ENCODE data around the gene WAPL.

Gene WAPL

DNA sequence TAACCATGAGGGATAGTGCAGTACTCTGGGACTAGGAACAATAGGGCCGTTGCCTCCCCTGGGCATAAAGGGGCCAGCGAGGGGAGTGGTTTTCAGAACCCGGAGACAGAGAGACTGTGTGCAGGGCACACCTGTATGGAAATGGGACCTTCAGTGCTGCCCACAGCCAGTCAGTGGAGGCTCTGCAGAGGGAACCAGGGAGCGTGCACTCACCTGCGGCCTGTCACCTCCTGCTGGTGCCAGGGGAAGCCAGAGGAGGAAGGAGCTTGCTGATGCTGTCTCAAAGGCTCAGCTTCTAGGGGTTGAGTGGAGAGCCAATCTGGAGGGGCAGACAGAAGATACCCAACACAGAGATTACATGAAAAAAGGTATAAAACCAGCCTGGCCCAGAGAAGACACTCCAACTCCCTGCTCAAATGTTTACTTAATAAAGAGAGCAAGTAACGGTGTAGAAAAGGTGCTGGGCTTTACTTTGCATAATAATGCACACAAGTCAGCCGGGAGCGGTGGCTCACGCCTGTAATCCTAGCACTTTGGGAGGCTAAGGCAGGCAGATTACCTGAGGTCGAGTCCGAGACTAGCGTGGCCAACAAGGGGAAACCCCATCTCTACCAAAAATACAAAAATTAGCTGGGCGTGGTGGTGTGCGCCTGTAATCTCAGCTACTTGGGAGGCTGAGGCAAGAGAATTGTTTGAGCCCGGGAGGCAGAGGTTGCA, 35.5 kb upstream of the WAPL start:
- Histone ChIP-seq H3F3A (ENCODE audit: control insufficient read depth, insufficient read depth) (no peaks in the 10 kb centered on the region), H3K27ac (ENCODE audit: low read depth, low read length) (no peak overlapping the region), H4K20me1 (ENCODE audit: control insufficient read depth, insufficient read depth, low read depth, low read length) (no peaks in the 10 kb centered on the region), H3K9me3 (ENCODE audit: control insufficient read depth, insufficient read depth, low read length) (no peaks in the 10 kb centered on the region), H3K79me2 (ENCODE audit: control insufficient read depth, low read length) (no peaks in the 10 kb centered on the region), H3K27me3 (ENCODE audit: control insufficient read depth, low read length) (no peaks in the 10 kb centered on the region), H3K4me2 (ENCODE audit: low read length) (no peak overlapping the region), H3K4me1 (ENCODE audit: control insufficient read depth, low read length) (no peaks in the 10 kb centered on the region), H3K4me3 (ENCODE audit: low read length) (no peak overlapping the region), H3K9me2 (replicated peaks; ENCODE audit: control insufficient read depth, low read length) (no peaks in the 10 kb centered on the region), H3K36me3 (ENCODE audit: control insufficient read depth, low read length) (no peaks in the 10 kb centered on the region)
- TF ChIP-seq, protein P1, sequence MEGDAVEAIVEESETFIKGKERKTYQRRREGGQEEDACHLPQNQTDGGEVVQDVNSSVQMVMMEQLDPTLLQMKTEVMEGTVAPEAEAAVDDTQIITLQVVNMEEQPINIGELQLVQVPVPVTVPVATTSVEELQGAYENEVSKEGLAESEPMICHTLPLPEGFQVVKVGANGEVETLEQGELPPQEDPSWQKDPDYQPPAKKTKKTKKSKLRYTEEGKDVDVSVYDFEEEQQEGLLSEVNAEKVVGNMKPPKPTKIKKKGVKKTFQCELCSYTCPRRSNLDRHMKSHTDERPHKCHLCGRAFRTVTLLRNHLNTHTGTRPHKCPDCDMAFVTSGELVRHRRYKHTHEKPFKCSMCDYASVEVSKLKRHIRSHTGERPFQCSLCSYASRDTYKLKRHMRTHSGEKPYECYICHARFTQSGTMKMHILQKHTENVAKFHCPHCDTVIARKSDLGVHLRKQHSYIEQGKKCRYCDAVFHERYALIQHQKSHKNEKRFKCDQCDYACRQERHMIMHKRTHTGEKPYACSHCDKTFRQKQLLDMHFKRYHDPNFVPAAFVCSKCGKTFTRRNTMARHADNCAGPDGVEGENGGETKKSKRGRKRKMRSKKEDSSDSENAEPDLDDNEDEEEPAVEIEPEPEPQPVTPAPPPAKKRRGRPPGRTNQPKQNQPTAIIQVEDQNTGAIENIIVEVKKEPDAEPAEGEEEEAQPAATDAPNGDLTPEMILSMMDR (IDR thresholded peaks at IDR 0.05; ENCODE audit: low read depth, low read length, poor library complexity, severe bottlenecking), result no peak
- TF ChIP-seq EZH2phosphoT487 (IDR thresholded peaks at IDR 0.05; ENCODE audit: borderline replicate concordance, low read length), result no peak

DNA sequence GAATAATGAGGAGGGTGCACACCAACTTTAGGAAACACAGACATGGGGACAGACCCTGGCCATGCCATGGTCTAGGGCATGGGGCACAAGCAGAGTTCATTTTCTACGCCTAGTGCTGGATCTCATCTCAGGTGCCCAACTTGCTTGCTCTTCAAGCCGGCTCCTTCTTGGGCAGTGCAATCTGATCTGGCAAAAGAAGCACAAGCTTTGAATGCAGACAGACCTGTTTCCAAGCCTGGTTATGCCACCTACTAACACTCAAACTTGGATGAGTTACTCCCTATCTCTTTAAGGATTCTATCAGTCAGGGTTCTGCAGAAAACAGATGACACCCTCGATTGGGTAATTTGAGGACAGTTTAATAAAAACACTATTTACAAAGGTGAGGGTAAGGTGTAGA, 34.9 kb upstream of the WAPL start:
- Histone ChIP-seq H4K20me1 (ENCODE audit: control insufficient read depth, insufficient read depth, low read depth, low read length) (no peaks in the 10 kb centered on the region), H3F3A (ENCODE audit: control insufficient read depth, insufficient read depth) (no peaks in the 10 kb centered on the region), H3K79me2 (ENCODE audit: control insufficient read depth, low read length) (no peaks in the 10 kb centered on the region), H3K27me3 (ENCODE audit: control insufficient read depth, low read length) (no peaks in the 10 kb centered on the region), H3K4me3 (ENCODE audit: low read length) (no peak overlapping the region), H3K9me3 (ENCODE audit: control insufficient read depth, insufficient read depth, low read length) (no peaks in the 10 kb centered on the region), H3K4me1 (ENCODE audit: control insufficient read depth, low read length) (no peaks in the 10 kb centered on the region), H3K4me2 (ENCODE audit: low read length) (no peak overlapping the region), H3K9me2 (replicated peaks; ENCODE audit: control insufficient read depth, low read length) (no peaks in the 10 kb centered on the region), H3K36me3 (ENCODE audit: control insufficient read depth, low read length) (no peaks in the 10 kb centered on the region), H3K27ac (ENCODE audit: low read depth, low read length) (no peak overlapping the region)
- TF ChIP-seq EZH2phosphoT487 (IDR thresholded peaks at IDR 0.05; ENCODE audit: borderline replicate concordance, low read length), result no peak
- TF ChIP-seq, protein P1 (IDR thresholded peaks at IDR 0.05; ENCODE audit: low read depth, low read length, poor library complexity, severe bottlenecking), result no peak

GRCh38 chr10:86553639-86554038, 32.0 kb upstream of the WAPL start:
- no peak for TF ChIP-seq EZH2phosphoT487 (IDR thresholded peaks at IDR 0.05; ENCODE audit: borderline replicate concordance, low read length)
- TF ChIP-seq, protein P1 (IDR thresholded peaks at IDR 0.05; ENCODE audit: low read depth, low read length, poor library complexity, severe bottlenecking), result no peak
- Histone ChIP-seq H3K4me3 (ENCODE audit: low read length) (no peak overlapping the region), H3K9me2 (replicated peaks; ENCODE audit: control insufficient read depth, low read length) (no peaks in the 10 kb centered on the region), H4K20me1 (ENCODE audit: control insufficient read depth, insufficient read depth, low read depth, low read length) (no peaks in the 10 kb centered on the region), H3K9me3 (ENCODE audit: control insufficient read depth, insufficient read depth, low read length) (no peaks in the 10 kb centered on the region), H3K4me1 (ENCODE audit: control insufficient read depth, low read length) (no peaks in the 10 kb centered on the region), H3K79me2 (ENCODE audit: control insufficient read depth, low read length) (no peaks in the 10 kb centered on the region), H3K4me2 (ENCODE audit: low read length) (no peak overlapping the region), H3F3A (ENCODE audit: control insufficient read depth, insufficient read depth) (no peaks in the 10 kb centered on the region), H3K27ac (ENCODE audit: low read depth, low read length) (no peak overlapping the region), H3K36me3 (ENCODE audit: control insufficient read depth, low read length) (no peaks in the 10 kb centered on the region), H3K27me3 (ENCODE audit: control insufficient read depth, low read length) (no peaks in the 10 kb centered on the region)

Measured in DOHH2 (cell line).